GM12892 (cell line): ENCODE data around the gene TXNRD1.

ENCODE experiments used
- POLR2A ChIP-seq: IDR thresholded peaks from 2 replicates; pipeline ENCODE4 v1.6.1; 2011; ENCODE audit warnings: low read depth, low read length, control low read depth
- TAF1 ChIP-seq: IDR thresholded peaks from 2 replicates; pipeline ENCODE4 v1.6.1; 2011; ENCODE audit warnings: low read depth, mild to moderate bottlenecking, control low read depth, low read length, borderline replicate concordance

GRCh38 chr12:104212516-104212915 is 3.1 kb upstream of the TXNRD1 start:
- TF ChIP-seq POLR2A = no peak
- no peak for TF ChIP-seq TAF1
